ENCODE data around the gene FBXO8.

The FBXO8 gene

DNA sequence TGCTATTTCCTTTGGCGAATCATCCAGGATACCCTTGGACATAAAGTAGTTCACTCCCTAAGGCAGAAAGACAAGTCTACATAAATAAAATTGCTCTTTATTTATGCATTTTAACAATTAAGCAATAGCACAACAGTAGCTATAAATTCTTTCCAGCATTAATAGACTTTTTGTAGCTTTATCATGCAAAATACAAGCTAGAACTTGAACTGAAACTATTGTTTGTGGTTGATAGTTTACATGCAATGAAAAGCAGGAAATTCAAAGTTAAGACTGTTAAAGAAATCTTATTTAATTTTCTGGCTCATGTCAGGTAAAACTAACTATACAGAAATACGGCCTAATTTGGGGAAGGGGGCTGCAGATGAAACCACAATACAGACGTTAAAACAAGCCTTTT lies 42.3 kb downstream of the FBXO8 start:
- DNase-seq = no peak

DNA sequence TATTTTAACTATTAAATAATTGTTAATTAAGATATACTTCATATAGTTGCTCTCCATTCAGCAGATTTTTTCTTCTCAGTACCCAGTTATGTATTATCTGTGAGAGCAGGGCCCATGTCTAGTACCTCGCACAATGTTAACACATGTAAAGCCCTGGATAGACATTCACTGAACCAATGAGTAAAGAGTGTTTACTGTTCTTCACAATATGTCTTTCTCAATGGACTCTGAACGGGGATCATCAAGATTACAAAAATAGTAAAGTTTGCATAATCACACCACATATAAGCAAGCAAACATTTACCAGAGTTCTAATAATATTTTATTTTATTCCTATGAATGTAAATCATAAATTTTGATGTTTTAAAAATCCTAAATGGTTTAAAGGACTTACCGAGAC lies 47.1 kb downstream of the FBXO8 start:
- DNase-seq = no peak

DNA sequence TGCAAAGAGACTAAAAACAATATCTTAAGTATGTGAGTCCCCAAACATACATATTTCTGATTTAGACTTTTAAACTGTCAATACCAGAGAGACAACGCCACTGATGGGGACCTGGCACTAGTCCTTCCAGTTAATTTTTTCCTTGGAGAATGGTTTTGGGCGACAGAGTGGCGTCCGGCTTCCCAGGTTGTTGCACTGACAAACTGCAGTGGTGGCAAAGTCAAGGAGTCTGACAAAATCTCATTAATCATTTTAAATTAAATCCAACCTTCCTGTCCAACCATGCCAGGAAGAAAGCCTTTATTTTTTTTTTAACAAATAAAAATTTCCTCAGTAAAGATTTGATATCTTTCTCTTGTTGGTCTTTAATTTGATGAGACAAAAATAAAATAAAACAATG lies 52.8 kb downstream of the FBXO8 start:
- DNase-seq = no peak

DNA sequence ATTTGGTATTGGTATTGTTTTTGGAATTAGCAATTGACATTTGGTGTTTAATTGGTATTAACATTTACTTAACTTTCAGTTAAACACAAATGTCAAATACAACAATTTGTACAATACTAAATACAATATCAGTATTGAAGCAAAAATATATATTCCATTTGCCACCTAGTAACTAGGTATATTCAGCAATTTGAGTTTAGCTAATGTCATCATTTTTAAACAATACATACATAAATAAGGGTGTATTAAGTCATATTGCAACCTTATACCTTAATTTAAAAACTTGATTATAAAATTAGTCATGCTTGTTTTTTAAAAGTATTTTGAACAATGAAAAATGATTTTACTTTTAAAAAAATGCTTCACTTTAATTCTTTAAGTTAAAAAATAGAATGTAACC lies 53.3 kb downstream of the FBXO8 start:
- DNase-seq = no peak

DNA sequence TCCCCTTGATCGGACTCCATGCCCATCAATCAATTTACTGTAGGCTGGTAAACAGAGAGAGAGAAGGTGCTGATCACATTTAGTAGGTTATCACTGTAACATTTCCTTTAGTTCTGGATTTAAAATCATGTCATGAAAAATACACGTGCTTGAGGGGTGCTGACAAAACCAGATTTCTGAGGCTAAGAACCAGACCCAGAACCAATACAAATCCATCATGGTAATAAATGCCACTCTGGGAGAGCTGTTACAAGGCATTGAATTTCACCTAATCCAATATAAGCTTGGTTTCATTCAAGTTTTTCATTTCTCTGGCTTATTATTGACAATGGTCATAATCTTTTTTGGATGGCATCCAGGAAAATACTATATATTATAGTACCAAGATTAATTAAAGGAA lies 54.5 kb downstream of the FBXO8 start:
- DNase-seq = no peak

DNA sequence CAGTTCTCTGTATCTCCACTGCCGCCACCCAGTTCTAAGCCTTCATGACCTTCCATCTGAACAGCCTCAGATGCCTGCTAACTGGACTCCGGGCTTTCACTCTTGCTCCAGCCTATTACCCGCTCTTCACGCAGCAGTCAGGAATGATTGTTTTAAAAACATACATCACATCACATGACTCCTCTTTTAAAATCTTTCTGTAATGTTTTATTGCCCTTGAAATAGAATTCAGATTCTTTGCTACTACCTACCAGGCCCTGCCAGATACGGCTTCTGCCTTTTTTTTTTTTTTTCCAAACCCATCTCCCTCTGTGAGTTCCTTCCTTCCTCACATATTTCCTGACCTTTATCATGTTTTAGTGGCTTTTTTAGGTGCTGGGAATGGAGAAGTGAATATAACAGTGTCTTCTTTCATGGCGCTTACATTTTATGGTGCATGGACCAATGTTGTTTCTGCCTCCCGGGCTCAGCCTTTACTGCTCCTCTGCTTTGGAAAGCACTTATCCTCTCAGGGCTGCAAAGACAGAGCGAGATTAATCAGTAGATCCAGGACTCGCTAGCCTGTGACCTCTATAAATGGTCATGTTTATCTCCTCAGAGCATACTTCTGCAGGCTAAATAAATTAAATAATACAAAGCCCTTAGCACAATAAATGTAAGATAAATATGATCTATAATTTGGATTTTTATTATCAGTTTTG lies 58.0 kb downstream of the FBXO8 start:
- no peak for DNase-seq

DNA sequence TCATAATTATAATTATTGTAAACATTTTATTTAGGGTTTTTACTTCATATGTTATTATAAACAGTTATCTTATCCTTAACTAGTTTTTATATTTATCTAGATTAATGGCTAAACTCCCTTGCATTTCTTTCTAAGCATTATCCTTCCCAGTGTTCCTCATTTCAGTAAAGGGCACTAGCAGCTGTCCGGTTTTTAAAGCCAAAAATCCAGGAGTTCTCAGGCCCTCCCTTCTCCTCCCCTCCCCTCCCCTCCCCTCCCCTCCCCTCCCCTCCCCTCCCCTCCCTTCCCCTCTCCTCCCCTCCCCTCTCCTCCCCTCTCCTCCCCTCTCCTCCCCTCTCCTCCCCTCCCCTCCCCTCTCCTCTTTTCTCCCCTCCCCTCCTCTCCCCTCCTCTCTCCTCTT lies 58.9 kb downstream of the FBXO8 start:
- DNase-seq = no peak

DNA sequence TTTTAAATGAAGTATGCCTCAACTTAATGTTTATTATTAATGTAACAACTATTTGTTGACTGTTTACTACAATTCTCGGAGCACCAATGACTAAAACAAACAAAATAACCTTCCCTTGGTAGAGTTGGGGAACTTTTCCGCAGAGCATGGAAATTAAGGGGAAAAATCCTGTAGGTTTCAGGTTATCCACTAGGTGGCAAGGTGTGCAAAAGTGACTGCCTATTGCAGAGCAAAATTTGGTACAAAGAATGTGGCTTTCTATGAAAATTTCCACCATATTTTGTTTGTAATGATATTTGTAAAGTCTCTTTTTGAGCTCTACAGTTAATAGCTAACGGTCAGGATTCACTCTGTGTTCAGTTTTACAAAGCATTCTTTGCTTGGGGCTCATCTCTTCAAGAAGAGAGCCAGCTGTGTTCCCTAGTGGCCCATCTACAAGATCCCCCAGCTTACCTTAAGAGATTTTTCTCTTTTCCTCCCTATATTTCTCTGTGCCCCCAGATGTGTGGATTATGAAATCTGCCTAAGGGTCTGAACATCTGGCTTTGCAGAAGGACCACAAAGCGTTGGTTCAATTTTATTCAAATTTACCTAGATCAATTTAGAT lies 61.1 kb downstream of the FBXO8 start:
- no peak for DNase-seq

DNA sequence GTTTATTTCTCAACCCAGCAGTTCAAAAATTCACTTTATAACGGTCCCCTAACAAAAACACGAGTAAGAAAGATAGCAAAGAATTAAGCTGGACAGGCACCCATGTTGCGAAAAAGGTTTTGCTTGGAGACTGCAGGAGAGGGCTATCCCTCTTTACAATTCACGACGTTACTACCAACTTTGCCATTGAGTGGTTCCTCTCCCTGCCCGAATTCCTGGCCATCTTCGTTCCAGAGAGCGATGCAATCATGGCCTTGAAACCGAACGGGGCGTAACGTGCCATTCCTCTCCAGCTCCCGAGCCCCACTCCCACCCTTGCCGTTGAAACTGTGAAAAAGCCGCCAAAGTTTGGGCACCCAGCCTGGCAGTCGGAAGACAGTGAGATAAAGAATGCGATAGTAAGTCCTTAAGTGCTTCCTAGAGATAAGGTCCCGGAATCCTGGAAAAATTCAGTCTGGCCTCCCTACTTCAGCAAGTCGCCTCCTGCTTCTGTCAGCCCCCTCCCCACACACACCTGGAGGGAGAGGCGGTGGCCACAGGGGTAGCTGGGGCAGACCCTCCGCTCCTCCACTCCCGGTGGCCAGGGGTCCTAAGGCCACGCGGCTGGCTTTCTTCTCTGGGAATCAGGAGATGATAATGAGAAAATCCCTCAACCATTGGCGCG lies 65.2 kb downstream of the FBXO8 start:
- DNase-seq = no peak

DNA sequence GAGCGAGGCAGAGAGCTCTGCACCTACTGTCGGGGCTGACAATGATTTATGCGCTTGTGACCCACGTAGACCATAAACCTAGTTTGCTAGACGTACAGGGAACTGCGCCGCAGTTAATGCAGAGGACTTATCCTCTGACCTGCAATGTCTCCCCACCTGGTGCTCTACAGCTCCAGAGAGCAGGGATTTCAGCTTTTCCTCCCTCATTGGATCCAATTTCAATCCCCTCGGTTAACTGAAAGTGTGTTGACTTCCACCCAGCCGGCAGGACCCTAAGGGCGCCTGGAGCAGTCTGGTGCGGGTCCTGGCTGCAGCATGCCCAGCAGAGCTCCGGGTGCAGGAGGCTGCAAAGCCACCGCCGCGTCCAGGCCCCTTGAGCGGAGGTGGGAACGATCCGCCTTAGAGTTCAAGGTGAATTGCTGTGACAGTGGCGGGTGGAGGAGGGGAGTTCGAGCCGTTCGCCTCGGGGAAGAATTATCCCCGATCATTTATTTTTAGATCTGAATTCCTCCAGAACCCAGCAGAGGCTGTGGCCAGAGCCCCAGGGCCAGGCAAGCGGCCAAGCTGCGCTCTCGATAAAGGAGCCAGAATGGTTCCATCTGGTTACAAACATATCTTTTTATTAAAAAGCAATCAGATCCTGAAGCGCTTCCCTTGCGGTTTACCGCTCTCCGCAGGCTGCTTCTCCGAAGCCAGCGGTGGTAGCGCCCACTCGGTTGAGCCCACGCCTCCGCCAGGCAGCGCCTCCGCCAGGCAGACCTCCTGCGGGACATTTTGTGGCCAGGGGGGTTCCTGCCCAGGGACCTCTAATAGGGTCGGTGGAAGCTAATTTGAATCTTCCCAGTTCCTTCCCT lies 66.0 kb downstream of the FBXO8 start:
- no peak for DNase-seq

DNA sequence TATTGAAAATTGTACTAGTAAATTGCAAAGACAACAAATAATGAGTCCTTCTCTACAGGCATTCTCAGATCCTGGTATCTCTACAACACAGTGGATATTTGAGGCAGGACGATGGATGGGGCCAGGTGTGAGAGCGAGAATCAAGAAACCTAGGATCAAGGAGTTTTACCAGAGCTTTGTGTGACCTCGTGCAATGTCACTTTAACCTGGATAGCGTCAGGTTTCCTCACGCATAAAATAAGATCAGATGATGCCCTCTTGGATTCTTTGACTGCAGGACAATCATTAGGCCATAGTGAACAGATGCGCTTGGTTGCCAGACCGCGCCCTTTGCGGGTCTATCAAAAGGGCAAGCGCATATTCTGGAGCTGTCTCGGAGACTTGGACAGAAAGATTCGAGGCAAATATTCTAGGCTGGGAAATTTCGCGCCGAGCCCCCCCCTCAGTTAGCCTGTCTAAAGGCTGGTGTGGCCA lies 66.6 kb downstream of the FBXO8 start:
- no peak for DNase-seq

DNA sequence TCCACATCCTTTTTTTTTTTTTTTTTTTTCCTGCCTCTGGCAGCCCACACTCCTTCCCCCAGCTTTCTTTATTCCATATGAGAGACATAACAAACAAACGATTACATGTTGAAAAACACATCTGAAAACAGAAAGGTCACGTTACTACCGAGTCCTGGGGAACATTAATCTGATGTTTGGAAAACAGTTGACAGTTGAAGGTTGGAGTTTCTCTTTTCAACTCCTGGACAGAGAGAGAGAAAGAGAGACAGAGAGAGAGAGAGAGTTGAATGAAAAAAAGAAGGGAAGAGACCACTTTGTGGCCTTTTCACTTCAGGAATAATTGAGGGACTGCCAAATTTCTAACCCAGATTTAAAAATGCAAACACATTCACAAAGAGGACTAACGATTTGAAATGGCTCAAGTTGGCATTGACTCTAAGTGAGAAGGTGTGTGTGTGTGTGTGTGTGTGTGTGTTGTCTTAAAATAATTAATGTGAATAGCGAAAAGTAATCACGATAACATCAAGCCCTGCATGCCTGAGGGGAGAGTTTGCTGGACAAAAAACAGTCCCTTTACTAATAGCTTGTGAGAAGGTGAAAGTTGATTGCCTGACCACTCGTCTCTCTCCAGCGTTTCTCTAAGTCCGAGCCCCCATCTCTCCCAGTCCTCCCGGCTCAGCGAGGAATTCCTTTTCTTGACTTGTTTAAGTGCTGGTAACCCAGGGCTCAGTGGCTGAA lies 67.3 kb downstream of the FBXO8 start:
- no peak for DNase-seq

DNA sequence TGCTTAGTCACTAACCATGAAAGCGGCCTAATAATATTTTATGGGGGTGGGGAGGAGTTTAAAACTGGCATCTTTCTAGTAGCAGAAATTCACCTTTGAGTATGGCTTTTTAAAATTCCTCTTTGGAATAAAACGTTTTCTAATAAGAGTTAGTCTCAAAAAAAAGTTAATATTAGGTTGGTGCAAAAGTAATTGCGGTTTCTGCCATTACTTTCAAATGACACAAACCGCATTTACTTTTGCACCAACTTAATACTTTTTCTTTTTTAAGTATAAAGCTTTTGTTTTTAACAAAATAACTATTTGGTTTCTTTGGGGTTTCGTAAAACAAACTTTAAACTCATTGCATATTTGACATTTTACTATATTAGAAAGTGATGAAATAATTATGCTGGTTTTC lies 68.4 kb downstream of the FBXO8 start:
- DNase-seq = no peak

DNA sequence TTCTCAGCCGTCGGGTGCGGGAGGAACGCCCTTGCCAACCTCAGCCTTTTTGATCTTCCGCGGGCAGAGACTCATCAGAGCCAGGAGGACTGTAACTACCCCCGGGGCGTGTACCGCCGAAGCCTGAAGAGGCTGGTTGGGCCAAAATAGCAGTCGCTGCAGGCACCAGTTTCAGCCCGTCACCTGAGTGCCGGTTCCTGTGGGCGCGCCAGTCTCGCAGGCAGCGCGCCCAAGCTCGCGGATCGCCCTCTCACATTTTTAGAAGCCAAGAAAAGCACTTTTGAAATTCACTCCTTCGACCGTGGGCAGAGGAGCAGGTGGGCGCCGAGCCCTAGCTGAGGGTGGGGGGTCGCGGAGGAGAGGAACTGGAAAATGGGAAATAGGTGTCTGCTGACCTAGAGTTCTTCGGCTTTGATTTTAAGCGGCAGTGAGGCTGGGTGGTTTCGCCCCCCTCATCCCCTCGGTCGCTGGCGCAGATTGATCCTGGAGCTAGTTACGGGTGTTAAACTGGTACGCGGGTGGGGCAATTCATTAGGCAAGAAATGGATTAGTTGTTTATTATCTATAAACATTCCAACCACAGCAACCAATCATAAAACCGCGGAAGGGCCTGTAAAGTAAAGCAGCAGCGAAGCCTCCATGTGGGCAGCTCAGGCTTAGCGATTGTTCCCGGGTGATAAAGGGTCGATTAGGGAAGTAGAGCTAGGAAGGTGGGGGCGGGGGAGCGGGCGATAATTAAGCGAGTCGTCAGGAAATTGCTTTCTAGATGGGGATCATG lies 69.2 kb downstream of the FBXO8 start:
- no peak for DNase-seq

DNA sequence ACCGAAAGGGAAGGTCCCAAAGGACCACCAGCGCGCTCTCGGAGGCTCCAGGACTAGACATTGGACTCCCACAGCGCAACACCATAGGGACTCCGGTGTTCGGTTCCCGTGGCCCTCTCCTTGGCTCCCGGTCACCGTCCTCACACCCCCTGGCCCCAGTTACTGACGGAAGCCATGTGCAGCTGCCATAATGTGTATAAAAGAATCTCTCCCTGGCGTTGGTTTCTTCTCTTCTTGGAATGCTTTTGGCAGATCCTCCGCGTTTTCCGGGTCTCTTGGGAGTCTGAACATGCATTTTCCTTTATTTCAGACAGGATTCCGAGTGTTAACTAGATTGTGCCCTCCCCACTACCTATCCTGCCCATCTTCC lies 69.8 kb downstream of the FBXO8 start:
- DNase-seq = no peak

DNA sequence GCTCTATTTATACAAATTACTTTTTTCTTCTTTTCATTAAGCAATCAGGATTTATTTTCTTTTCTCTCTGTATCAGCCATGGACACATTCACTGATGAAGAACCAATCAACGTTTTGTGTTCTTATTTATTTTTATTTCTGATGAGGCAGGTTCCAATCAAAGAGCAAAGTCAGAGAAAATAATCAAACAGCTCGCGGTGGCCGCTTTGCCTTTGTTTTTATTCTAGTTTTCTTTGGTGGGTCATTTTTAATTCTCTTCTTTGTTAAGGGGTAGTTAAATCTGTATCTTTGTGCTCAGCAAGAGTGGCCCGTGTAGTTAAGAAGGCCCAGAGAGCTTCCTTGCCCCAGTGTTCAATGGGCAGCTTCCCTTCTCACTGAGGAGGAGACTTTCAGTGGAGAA lies 71.4 kb downstream of the FBXO8 start:
- no peak for DNase-seq

DNA sequence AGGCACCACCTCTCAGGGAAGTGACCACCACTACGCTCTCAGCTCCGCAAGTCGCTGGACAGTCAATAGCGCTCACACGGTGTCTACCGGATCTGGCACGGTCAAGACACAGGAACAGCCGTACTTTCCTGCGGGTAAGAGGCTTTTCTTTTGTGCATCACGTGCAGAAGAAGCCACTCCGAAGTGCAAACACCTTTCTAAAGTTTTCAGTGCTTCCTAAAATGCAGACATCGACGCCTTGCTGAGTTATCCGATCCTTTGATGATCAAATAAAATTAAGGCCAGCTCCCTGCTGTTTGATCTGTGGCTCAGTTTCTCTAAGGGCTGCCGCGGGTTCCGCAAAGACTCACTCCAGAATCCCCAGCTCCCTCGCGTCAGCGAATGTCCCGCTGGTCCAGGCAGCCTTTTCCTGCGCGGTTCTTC lies 71.8 kb downstream of the FBXO8 start:
- no peak for DNase-seq

DNA sequence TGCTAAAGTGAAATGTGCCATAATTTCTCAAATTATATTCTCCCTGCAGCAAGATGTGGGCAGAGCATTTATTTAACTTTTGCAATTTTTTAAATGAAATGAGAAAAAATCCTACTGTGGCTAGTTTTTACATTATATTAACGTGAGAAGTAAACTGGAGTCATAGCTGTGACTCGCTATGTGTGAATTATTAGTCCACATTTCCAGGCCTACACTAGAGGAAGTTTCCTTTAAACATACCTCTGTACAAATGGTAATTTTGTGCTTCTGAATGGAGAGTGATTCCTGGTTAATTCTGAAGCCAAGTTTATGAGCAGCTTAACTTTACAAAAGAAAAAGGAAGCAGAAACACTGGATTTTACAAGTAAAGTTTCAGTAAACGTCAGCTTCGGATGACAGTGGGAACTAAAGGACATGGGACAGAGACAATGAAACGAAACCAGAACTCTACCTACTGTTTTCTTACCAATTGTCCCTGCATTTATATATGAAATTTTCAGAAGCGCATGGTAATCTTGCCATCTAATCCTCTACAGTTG lies 72.4 kb downstream of the FBXO8 start:
- no peak for DNase-seq

DNA sequence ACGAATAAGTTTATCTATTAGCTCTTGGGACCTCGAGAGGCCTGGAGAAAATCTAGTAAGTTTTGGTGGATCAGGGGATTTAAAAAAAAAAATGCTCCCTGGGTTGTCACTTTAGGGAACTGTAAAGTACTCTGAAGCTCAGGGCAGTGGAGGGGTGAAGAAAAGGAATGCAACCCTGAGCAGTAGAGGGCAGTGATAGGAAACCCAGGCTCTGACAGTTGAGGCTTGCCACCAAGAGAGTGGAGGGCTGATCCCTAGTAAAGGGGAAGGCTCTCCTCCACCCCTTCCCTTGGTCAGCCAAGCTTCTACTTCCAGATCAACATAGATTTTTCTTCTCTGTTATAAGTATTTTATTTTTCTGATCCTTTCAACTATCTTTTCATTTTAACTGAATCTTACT lies 73.1 kb downstream of the FBXO8 start:
- no peak for DNase-seq

DNA sequence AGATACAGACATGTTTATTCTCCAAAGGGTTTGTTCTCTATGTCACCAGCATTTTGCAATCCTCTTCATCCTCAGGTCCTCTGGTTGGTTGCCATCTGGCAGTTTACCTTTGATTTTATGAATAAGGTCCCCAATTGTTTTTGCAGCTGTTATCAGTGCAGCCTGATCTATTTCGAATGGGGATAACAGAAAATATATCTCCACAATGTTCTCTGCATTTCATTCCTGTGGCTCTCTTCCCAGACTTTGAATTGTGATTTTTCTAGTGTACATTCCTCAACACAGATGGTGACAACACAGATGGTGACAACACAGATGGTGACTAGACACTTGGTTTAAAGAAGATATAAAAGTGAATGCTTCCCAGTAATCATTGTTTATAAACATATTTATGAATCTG lies 74.1 kb downstream of the FBXO8 start:
- no peak for DNase-seq

DNA sequence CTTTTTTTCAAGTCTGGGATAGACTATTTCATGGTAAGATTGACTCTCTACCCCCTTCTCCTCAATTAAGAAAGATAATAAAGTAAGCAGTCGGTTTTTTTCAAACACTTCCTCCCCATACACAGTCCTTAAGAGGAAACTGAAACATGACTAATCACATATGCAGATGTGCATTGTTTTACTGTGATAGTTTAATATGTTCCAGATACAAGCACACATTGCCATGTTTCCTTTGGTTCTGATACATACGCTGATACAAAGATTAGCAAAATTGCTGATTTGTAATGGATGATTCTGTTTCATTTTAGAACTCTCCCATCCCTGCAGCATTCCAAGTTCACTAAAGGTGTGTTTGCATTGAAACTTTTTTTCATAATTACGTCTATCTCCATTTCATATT lies 76.1 kb downstream of the FBXO8 start:
- no peak for DNase-seq

Measured in GF-D8 (cell line).